Activated T-cell treated with anti-CD3 and anti-CD28 coated beads for 24 hours (primary cell): ENCODE results near the gene UBQLN4.
"Not testable (repeated sequence)": the region's sequence is repeated elsewhere in the genome, so short reads cannot be mapped to it uniquely, and the experiment has no call there.

ENCODE experiments used
- DNase-seq: peaks from one replicate; pipeline ENCODE4 v3.0.0-alpha.2; 2020; ENCODE audit warnings: low read depth

The UBQLN4 gene

GRCh38 chr1:156081180-156081916 is 27.8 kb upstream of the UBQLN4 start:
- DNase-seq, result no peak

DNA sequence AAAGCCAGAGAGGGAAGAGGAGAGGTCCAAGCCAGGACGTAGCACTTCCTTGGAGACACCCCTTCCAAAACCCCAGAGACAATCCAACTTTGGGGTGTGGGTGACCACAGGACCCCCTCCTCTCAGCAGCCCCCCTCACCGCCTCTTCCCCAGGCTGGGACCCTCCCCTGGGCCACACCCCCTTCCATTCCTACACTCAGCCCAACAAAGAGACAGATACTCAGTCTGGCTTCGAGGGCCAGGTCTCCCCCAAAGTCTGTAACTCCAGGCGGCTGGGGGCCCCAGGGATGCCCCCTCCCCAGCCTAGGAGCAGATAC is 27.2 kb upstream of the UBQLN4 start:
- no peak for DNase-seq

GRCh38 chr1:156080241-156080862 is 26.8 kb upstream of the UBQLN4 start:
- DNase-seq, result no peak

- no peak for DNase-seq
These were observed 26.2 kb upstream of the UBQLN4 start for GRCh38 chr1:156079762-156080161.

GRCh38 chr1:156078728-156079127 is 25.1 kb upstream of the UBQLN4 start:
- DNase-seq, result no peak

DNA sequence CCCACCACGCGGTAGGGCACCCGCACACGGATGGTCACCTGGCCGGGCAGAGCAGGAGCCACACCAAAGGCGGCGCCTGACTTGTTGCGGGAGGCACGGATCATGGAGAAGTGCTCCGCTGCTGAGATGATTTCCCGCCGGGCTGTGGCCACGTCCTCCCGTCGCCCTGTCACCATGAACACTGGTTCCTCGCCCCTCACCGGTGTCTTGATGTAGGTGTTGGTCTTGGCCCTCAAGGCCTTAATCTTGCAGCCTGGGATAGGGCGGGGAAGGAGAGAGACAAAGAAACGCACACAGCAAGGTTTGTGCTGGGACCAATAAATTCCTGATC is 23.8 kb upstream of the UBQLN4 start:
- no peak for DNase-seq

DNA sequence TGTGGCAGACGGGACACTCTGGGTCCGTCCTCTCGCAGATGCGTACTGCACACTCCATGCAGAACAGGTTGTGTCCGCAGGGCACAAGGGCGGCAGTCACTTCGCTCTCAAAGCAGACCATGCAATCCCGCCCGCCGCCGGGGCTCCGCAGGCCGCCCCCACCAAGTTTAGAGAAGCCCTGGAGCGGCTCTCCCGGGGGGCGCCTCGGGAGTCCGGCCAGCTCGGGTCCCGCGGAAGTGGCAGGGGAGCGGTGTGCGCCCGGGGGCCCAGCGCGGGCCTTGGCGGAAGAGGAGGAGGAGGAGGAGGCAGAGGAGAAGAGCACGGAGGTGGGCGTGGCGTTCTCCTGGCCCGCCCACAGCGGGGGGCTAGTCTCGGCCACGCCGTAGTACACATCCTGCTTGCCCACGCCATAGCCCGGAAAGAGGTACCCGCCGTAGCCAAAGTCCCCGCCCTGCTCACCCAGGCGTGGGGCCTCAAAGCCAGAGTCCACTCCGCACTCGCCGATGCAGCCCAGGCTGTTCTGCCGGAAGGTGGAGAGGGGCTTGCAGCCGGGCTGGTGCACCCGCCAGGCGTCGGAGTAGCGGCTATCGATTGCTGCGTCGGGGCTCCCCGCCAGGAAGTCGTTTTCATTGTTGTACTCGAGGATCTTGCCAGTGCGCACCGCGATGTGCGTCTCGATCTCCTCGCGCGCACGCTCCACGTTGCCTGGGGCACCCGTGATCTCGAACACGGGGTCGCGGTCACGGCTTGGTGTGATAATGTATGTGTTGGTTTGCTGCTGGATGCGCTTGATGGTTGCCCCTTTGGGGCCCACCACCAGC is 23.2 kb upstream of the UBQLN4 start:
- no peak for DNase-seq

DNA sequence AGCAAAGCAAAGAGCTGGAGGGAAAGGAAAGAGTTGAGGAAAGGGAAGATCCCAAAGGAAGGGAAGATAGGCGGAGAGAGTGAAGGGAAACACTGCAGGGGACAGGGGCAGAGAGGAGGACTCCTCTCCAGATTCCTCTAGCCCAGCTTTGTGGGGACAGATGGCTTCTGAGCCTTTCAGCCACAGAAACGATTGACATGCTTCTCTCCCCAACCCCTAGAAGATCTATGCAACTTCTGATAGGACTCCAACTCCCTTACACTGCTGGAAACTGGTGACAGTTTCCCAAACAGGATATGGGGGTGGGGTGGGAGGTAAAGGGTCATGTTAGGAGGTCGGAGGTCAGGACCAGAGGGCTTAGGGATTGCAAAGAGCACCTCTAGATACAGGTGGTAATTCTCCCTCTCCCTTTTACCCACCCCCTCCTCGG is 22.2 kb upstream of the UBQLN4 start:
- no peak for DNase-seq

GRCh38 chr1:156075162-156075561 is 21.6 kb upstream of the UBQLN4 start:
- DNase-seq, result no peak

- DNase-seq, result no peak
These were observed 21.1 kb upstream of the UBQLN4 start for GRCh38 chr1:156074661-156075060.

DNA sequence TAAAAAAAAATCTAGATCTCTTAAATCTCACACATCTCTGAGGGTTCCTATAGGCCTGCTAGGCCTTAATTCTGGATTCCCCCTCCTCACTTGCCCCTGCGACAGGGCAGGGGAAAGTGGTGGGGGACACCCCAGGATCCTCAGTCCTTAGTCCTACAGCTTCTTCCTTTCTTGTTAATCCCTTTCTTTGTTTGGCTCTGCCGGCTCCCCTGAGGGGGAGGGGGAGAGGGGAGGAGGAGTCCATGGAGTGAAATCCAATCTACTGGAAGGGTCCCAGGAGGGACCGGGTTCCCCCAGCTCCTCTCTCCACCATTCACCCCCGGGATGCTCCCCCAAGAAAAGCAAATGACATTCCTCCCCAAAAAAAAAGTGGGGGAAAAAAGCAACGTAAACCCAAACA is 20.1 kb upstream of the UBQLN4 start:
- no peak for DNase-seq

DNA sequence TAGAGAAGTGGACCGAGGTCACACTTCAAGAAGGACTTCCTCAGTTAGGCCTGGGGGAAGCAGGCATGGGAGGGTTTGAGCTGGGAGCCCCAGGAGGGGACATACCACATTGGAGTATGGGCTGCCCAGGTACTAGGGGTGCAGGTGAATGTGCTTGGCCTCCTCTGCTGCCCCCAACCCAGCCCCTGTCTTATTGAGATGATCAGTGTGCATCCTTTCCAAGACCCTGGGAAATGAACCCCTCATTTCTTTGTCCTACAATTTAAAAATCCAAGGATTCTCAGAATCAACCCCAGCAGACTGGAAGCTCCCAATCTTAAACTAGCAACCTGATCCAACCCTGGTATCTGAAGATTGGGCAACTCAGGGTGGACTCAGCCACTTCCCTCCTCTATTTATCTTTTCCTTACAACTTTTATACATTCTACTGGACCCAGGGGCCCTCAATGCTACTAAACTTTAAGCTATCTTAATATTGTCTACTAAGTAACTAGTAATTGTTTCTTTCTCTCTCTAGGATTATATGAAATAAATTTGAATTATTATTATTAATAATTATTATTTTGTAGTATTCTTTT is 19.6 kb upstream of the UBQLN4 start:
- DNase-seq, result no peak

- DNase-seq, result no peak
These were observed 18.7 kb upstream of the UBQLN4 start for GRCh38 chr1:156072251-156072650.

- DNase-seq, result not testable (repeated sequence)
These were observed 17.8 kb upstream of the UBQLN4 start for GRCh38 chr1:156071332-156071816.

- no peak for DNase-seq
These were observed 16.9 kb upstream of the UBQLN4 start for GRCh38 chr1:156070548-156070947.

GRCh38 chr1:156069490-156070455 is 16.2 kb upstream of the UBQLN4 start:
- DNase-seq, result no peak

- DNase-seq, result no peak
These were observed 13.7 kb upstream of the UBQLN4 start for GRCh38 chr1:156067262-156067661.

DNA sequence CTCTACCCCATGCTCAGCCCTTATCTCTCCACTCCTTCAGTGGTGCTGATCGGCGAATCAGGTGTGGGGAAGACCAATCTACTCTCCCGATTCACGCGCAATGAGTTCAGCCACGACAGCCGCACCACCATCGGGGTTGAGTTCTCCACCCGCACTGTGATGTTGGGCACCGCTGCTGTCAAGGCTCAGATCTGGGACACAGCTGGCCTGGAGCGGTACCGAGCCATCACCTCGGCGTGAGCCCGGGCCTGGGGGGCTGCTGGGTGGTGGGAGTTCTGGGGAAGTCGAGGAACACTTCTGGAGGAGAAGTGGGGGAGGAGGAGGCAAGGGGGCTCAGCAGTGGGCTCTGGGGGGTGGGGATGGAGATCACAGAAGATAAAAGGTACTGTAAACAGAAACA is 12.3 kb upstream of the UBQLN4 start:
- no peak for DNase-seq

GRCh38 chr1:156065212-156065611 is 11.6 kb upstream of the UBQLN4 start:
- no peak for DNase-seq

GRCh38 chr1:156064615-156065014 is 11.0 kb upstream of the UBQLN4 start:
- no peak for DNase-seq

GRCh38 chr1:156063997-156064285 is 10.3 kb upstream of the UBQLN4 start:
- no peak for DNase-seq

GRCh38 chr1:156062189-156062588 is 8.6 kb upstream of the UBQLN4 start:
- no peak for DNase-seq
